ENCODE results near the gene FGF4. TPM values are rescaled to one million over a fixed set of nuclear protein-coding genes. Genes with fewer than 3 reads are reported as not detected.

FGF4 gene
- total RNA-seq, 1 donor from 2014 or later: not detected

DNA sequence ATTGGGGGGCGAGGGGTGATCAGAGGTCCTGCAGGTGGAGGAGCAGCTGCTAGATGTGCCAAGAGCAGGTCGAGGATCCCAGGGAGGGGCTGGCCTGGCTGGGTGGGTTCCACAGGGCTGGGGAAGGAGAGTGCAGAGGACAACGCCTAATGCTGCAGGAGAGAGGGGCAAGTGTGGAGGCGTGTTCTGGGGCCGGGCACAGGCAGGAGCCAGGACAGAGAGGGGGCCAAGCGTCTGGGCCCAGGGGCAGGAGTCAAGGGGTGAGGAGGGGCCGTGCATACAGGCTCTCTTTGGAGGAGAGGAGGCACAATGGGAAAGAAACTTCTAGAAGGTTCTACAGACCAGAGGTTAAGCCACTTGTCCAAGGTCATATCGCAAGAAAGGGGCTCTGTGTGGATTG lies 44.6 kb downstream of the FGF4 start:
- DNase-seq (ENCODE audit: low spot score): no peak
- ATAC-seq: no peak

DNA sequence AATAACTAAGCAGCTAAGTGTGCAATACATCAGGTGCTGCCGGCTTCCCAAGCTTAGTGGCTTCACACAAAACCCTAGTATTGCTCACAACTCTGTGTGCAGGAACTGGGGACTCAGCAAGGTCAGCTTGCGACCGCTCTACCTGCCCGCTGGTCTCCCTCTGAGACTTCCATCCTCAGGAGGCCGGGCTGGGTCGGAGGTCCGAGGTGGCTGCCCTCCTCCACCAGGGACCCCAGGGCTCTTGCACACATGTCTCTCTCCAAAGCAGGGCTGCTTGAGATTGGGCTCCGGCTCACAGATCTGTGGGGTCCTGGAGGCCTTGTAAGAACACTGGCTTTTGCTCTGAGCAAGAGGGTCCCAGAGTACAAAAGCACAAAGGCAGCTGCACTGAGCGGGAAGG lies 45.9 kb downstream of the FGF4 start:
- DNase-seq (ENCODE audit: low spot score) (no peak), ATAC-seq (no peak)

DNA sequence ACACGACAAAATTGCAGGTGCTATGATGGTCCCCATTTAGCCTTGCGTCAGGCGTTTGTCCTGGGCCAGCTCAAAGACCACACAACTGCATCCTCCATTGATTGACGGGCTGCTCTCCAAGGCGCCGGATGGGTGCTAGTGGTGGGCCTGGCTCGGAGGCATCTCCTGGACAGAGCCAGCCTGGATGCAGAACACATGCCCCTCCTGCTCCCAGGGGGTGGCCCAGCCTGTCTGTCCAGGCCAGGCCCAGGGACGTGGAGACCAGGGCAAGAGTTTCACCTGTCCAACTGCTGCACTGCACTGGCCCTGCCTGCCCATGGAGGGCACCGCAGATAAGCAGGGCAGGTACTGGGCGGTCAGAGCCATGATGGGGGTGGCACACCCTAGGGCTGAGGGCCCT lies 47.9 kb downstream of the FGF4 start:
- no peak for DNase-seq (ENCODE audit: low spot score)
- ATAC-seq: no peak

DNA sequence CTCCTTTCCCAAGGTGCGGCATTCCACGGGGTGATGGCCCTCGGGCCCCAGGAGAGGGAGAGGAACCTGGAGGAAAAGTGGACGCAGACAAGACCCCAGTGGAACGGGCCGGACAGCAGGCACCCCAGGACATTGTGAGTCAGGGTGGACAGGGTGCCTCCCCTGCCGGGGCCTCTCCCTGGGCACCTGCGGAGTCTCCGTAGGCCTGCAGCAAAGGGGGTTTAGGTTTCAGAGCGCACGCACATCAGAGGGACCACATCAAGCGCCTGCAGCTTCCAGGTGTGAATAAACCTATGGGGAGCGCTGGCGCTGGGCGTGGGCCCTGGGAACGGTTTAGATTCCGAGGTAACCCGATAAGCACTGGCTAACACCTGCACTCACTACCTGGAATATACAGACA lies 48.7 kb downstream of the FGF4 start:
- ATAC-seq (no peak), DNase-seq (ENCODE audit: low spot score) (no peak)

DNA sequence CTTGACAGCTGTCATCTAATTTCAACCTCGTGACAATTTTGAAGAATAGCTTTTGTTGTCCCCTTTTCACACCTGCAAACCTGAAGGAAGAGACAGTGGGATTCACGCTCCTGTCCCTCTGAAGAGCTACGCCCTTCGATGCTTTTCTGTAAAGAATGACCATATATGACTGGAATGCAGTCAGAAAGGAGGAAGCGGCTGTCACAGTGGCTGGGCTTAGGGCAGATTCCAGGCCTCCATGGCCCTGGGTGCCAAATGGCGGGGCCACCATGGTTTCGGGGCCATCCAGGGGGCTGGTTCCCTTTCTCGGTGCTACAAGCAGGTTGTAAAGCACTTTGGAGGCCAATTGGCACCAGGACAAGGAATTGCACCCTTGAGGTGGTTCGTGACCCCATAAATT lies 49.1 kb downstream of the FGF4 start:
- no peak for ATAC-seq
- DNase-seq (ENCODE audit: low spot score): no peak

DNA sequence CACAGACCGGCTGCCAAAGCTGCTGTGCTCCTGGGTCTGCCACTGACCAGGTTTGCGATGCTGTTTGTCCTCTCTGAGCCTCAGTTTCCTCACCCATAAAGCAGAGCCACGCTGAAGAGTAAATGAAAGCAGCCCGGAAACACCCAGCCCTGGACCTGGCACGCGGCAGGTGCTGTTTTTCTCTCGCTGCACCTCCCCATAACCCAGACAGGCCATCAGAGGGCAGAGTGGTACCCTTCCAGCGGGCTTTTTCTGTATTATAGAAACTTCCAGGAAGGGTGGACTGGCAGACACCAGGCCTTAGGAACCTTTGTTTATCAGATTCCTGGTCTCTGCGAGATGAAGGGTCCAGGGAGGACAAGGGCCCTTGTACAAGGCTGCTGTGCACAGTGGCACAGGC lies 53.4 kb downstream of the FGF4 start:
- ATAC-seq: peak; percentile 86
- DNase-seq (ENCODE audit: low spot score): no peak

DNA sequence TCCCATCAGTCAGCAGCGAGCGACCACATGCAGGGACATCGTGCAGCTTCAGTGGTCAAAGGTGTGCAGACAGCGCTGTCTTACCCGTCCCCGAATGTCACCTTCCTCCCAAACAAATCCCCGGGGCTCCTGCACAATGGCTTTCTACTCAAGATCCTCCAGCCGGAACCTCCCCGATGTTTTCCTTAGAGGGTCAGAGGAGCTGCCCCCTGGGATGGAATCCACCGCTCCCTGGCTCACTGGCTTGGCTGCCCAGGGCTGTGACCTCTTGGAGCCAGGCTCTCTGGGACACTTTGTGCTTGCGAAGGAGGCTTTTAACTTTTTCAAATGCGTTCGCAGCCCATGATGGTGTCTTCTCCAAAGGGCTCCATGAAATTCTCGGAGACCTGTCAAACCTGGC lies 54.0 kb downstream of the FGF4 start:
- ATAC-seq (peak; percentile 9), DNase-seq (ENCODE audit: low spot score) (no peak)

Other genes with a start within 250 kb of the FGF4 start
- gene CCND1, start 134.2 kb downstream of the FGF4 start, total RNA-seq: 82.6 TPM
- 7.6 TPM for gene LTO1, start 100.0 kb downstream of the FGF4 start, total RNA-seq
- 0.15 TPM for gene FGF19, start 71.3 kb downstream of the FGF4 start, total RNA-seq
- not detected for gene FGF3, start 44.1 kb upstream of the FGF4 start, total RNA-seq